GM19468 (cell line): Measurements from ENCODE around the gene MTURN.

Experiments used
- ATAC-seq: cut with Tn5 transposase; IDR thresholded peaks from one replicate; pipeline ENCODE4 v1.9.1; 2021; ENCODE audit warnings: mild to moderate bottlenecking, moderate library complexity, moderate number of reproducible peaks; ENCODE audit not compliant: unreplicated experiment; ENCODE audit errors: extremely low read depth

MTURN gene

DNA sequence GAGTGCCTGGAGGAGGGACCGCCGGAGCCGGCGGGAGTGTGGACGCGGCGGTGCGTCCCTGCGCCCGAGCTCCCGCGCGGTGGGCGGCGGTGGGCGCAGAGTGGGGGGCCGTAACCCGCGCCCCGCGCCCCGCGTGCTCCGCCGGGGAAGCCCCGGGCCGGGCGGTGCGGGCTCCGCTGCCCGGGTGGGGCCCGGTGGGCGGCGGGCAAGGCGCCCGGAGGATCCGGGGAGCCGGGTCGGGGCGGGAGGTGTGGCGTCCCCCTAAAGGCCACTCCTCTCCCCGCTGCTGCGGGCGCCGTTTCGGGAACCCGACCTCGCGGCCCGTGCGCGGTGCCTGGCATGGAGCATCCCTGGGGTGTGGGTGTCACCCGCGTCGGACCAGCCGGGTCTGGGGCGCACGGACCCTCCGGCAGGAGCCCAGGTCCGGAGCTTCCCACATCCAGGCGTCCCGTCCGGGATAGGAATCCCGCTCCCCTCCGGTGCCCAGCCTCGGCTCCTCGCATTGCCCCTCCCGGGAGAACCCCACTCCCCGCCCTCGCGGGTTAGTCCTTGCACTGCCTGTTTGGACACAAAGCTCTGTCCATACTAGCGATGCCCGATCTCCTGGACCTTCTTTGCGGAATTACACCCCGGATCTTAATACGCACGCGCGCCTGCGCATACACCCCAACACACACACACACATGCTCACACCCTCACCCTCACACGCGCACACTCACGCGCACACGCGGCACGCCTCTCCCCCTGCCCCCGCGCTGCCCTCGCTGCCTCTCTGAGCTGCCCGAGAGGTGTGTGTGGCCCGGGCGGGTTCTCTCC lies 723 bp downstream of the MTURN start:
- ATAC-seq, result peak; percentile 8

DNA sequence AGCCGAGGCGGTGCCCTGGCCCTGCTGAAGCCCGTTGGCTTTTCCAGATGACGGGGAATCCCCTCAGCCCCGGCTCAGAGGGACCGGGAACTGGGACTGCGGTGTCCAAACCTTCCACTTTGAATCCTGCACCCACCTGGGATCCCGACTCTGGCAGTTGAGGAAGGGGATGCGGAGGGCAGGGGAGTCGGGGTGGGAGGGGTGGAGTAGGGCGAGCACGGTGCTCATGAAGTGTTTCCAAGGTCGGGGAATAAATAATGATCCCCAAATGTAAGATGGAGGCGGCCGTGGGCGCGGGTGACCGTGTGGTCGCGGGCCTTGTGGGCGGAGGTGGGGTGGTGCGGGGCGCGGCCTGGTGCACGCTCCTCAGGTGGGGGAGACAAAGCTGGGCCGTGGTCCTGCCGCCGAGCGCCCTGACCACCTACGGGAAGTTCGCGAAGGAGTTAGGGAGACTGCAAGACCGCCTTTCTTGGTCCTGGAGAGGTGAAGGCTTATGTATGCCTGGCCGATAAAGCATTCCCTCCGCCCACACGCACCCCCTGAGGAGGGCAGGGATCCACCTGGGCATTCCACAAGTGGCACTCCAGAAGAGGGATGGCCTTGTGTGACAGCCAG lies 1.4 kb downstream of the MTURN start:
- no peak for ATAC-seq

GRCh38 chr7:30136743-30137485 lies 2.1 kb downstream of the MTURN start:
- no peak for ATAC-seq

- ATAC-seq, result no peak
These were observed 5.1 kb downstream of the MTURN start for GRCh38 chr7:30139836-30140384.

DNA sequence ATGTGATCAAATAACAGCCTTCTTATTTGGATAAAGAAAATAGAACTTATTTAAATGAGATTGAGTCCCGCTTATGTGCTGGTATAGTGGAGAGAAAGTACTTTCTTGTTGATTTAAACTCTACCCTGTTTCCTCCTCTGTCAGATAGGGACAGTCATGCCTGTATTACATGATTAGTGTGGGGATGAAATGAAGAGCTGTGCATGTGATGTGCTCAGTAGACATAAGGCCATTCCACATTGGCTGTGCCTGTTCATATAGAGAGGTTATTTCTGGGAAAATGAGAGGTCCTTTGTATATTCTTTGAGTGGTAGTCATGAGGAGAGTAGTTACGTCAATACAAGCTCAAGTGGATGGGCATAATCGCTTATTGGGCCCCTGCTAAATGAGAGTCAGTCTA lies 5.7 kb downstream of the MTURN start:
- no peak for ATAC-seq

DNA sequence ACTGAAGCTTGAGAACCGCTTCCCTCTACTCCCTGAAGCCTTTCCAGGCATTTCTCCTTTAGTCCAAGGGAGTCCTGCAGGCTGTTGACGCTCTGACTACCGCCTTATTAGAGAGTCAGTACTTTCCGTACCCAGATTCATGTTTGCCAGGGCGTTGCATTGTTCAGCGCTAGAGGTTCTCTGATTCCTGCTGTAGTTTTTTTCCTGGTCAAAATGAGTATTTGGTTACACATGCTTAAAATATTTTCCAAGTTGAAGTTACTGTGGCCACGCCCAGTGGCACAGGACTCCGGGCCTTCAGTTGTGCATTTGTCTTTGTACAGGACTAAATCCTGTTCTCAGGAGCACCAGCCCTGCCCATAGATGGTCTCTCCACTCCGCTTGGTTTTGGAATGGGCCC lies 7.9 kb downstream of the MTURN start:
- ATAC-seq, result no peak

GRCh38 chr7:30143748-30144251 lies 9.0 kb downstream of the MTURN start:
- ATAC-seq, result no peak

GRCh38 chr7:30144657-30145306 lies 10.0 kb downstream of the MTURN start:
- no peak for ATAC-seq

DNA sequence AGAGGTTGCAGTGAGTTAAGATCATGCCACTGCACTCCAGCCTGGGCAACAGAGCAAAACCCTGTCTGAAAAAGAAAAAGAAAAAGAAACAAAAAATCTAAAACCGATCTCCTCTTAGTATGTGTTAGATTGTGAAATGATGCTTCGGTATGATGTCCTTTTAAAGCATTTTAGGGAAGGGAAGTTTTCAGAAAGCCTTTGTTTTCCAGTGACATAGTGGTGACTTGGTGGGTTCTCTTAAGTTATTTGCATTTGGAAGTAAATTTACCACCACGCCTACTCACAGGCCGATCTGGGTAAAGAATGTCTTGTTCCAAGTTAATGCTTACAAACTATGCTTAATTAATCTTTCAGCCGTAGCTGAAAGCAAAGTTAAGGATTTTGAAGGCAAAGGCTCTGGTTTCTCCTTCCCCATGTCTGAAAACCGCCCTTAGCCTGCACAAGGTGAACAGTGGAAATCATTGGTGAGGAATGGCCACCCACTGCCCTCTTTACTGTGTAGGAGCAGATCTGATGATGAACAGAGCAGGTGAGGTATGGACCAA lies 10.7 kb downstream of the MTURN start:
- ATAC-seq, result no peak

DNA sequence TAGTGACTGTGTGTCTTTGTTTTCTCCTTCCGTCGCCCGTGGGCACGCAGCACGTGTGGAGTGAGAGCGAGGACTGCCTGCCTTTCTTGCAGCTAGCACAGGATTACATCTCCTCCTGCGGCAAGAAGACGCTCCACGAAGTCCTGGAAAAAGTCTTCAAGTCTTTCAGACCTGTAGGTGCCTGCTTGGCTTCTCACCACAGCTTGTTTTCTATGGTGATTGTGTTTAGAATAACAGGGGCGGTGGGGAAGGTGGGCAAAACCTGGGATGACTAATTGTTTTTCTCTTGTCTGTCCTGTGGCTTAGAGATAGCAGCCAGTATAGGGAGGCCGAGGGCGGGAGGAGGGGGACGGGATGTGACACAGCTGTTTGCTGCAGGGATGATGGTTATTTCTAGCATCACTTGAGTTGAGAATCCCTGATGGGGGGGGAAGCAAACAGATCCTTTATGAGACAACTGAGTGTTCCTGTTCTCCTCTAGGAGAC lies 11.4 kb downstream of the MTURN start:
- no peak for ATAC-seq

GRCh38 chr7:30147223-30147622 lies 12.4 kb downstream of the MTURN start:
- no peak for ATAC-seq

- ATAC-seq, result no peak
These were observed 13.0 kb downstream of the MTURN start for GRCh38 chr7:30147785-30148184.

DNA sequence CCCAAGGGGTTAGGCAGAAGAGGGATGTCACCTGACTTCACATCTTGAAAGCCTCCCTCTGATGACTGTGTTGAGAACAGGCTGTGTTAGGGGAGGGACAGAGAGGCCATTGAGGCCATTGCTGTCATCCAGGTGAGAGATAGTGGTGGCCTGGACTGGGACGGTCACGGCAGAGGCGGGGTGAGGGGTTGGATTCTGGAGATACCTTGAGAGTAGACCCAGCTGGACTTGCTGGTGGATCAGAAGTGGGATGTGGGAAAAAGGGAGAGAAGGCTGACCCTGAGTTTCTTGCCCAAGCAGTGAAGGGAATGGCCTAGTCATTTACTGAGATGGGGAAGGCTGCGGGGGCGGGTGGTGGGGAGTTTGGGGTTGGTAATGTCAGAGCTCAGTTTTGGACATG lies 13.6 kb downstream of the MTURN start:
- no peak for ATAC-seq

DNA sequence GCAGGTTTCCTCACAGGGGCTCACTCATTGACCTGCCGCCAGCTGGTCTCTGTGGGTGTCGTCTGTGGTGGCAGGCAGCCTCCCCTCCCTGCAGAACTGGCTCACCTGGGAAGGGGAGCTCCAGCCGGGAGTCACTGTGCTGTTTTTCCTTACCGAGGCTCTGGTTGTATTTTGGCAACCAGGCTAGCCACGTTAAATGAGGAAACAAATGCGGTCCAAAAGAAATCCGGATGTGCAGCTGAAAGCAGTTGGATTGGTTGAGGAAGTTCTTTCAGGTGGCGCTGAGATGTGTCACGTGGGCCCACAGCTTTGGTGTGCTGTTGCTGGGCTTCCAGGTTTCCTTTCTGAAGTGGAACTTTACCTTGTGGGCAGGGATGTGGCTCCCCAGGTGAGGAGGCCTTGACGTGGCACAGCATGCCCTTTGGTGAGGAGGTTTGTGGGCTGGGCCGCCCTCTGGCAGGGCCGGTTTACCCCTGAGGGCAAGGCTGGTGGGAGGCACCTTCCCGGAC lies 14.2 kb downstream of the MTURN start:
- ATAC-seq, result no peak

DNA sequence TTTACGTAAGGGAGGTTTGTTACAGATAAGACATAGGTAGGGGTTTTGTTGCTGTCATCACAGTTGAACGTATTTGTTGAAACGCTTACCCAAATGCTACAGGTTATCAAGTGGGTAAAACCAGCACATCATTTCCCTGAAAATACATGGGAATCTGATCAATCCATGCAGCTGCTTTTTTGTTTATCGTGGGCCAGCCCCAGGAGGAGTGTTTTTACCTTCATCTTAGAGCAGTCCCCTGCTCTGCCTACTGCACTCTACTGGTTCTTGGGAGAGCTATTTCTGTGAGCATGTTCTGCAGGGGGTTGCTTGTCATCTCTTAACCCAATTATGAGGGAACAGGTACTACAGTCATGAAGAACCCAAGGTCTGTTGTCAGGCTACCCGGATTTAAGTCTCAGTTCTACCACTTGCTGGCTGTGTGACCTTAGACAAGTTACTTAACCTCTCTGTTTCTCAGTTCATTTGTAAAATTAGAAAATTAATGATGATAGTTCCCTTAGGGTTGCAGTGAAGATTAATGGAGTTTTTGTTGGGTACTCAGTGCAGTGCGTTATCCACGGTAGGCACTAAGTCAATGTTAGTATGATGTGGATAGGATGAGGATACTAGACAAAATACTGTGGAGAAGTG lies 15.0 kb downstream of the MTURN start:
- ATAC-seq, result no peak

GRCh38 chr7:30150711-30151110 lies 15.9 kb downstream of the MTURN start:
- ATAC-seq, result no peak

DNA sequence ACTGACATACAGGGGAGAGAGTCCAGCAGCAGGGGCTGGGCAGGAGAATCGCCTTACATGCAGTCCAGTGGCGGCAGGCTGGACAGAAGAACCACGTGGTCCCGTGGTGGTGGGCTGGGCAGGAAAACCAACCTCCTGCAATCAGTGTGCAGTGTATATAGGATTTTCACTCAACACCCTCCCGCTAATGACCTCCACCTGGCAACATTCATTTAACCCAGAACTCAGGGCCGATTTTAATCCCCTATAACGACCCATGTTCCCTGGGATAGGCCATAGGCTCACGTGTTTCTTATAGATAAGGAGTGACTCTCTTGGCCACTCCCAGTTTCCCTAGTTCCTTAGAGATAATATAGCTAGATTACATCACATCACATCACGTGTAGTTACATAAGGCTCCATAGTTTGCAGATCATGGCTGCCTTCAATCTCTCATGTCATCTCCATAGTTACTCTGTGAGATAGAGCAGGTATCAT lies 19.4 kb downstream of the MTURN start:
- ATAC-seq, result no peak

GRCh38 chr7:30155481-30155880 lies 20.7 kb downstream of the MTURN start:
- ATAC-seq, result no peak

- ATAC-seq, result no peak
These were observed 22.4 kb downstream of the MTURN start for GRCh38 chr7:30157204-30157603.
